ENCODE measurements around the gene IL17RD.
A peak's percentile ranks its signal among the peaks of the same experiment; 100 is the strongest.

IL17RD gene

DNA sequence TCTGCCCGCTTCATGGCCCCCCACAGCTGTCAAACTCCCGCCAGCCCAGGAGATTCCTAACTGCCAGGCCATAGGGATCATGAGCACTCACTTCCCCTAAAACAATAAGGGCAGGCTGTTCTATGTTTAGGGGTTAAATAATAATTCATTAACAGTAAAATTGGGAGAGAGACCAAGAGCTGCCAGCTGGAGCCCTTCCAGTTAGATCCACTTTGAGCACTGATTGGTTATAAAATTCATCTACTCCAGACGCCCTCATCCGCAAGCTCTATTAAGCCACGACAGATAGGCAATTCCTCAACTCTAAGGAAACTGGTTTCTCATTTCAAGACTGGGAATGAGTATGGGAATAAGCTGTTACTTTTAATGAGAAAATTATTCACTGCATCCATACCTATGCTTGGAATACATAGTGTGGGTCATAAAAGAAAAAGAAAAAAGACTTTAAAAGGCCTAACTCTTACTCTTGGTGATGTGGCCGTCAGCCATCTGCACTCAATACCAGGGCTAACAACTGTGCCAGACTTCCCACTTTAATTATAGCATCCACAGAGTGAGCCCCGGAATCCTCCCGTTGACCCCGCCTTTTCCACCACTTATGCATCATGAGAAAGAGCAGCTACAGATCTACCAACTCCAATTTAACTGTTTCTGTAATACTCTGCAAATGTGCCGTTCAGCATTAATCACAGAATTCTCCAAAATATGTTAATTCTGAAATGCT is 44.5 kb downstream of the IL17RD start:
- H3K27me3 ChIP-seq (ENCODE audit: control insufficient read depth in 1 of 2, insufficient read depth in 2 of 2, low read length in 2 of 2), result no peaks in the 10 kb centered on the region
- H3K4me1 ChIP-seq (ENCODE audit: insufficient read depth, low read length), result peaks cover 38% of the 10 kb centered on the region
- no peak overlapping the region for H3K9ac ChIP-seq (ENCODE audit: low read length)
- no peaks in the 10 kb centered on the region for H3K36me3 ChIP-seq (ENCODE audit: insufficient read depth, low read length)
- no peaks in the 10 kb centered on the region for H3K9me3 ChIP-seq (ENCODE audit: low read length)
- no peak overlapping the region for H3K4me3 ChIP-seq (ENCODE audit: low read depth in 1 of 2, low read length in 2 of 2)
- H3K27ac ChIP-seq (ENCODE audit: low read depth, low read length), result peak overlapping the region; percentile 57

GRCh38 chr3:57120040-57120439 is 45.1 kb downstream of the IL17RD start:
- H3K27ac ChIP-seq (ENCODE audit: low read depth, low read length), result peak overlapping the region; percentile 57
- no peaks in the 10 kb centered on the region for H3K36me3 ChIP-seq (ENCODE audit: insufficient read depth, low read length)
- no peak overlapping the region for H3K4me3 ChIP-seq (ENCODE audit: low read depth in 1 of 2, low read length in 2 of 2)
- peaks cover 36% of the 10 kb centered on the region for H3K4me1 ChIP-seq (ENCODE audit: insufficient read depth, low read length)
- no peaks in the 10 kb centered on the region for H3K9me3 ChIP-seq (ENCODE audit: low read length)
- no peaks in the 10 kb centered on the region for H3K27me3 ChIP-seq (ENCODE audit: control insufficient read depth in 1 of 2, insufficient read depth in 2 of 2, low read length in 2 of 2)
- H3K9ac ChIP-seq (ENCODE audit: low read length), result no peak overlapping the region

DNA sequence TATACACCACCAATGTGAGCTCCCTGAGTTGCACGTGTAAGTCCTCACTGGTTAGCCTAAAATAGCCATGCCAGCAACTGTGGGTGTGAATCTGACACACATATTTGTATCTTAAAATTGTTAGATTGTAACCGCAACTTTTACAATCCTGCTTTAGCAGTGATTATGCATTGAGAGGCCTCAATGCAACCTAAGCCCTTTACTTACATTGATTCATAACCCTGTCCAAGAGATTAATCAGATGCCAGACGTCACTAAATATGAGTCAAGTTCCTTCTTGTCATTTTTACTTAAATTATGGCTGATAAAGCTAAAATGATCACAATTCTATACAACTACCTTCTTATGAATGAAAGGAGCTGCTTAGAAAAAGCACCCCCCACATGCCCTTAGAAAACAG is 46.9 kb downstream of the IL17RD start:
- peaks cover 29% of the 10 kb centered on the region for H3K4me1 ChIP-seq (ENCODE audit: insufficient read depth, low read length)
- peaks cover 8% of the 10 kb centered on the region for H3K36me3 ChIP-seq (ENCODE audit: insufficient read depth, low read length)
- no peak overlapping the region for H3K4me3 ChIP-seq (ENCODE audit: low read depth in 1 of 2, low read length in 2 of 2)
- H3K9me3 ChIP-seq (ENCODE audit: low read length), result no peaks in the 10 kb centered on the region
- H3K9ac ChIP-seq (ENCODE audit: low read length), result no peak overlapping the region
- H3K27ac ChIP-seq (ENCODE audit: low read depth, low read length), result no peak overlapping the region
- H3K27me3 ChIP-seq (ENCODE audit: control insufficient read depth in 1 of 2, insufficient read depth in 2 of 2, low read length in 2 of 2), result no peaks in the 10 kb centered on the region

GRCh38 chr3:57116501-57116900 is 48.7 kb downstream of the IL17RD start:
- peaks cover 21% of the 10 kb centered on the region for H3K4me1 ChIP-seq (ENCODE audit: insufficient read depth, low read length)
- H3K27ac ChIP-seq (ENCODE audit: low read depth, low read length), result no peak overlapping the region
- H3K9ac ChIP-seq (ENCODE audit: low read length), result no peak overlapping the region
- H3K9me3 ChIP-seq (ENCODE audit: low read length), result no peaks in the 10 kb centered on the region
- peaks cover 13% of the 10 kb centered on the region for H3K36me3 ChIP-seq (ENCODE audit: insufficient read depth, low read length)
- H3K4me3 ChIP-seq (ENCODE audit: low read depth in 1 of 2, low read length in 2 of 2), result no peak overlapping the region
- H3K27me3 ChIP-seq (ENCODE audit: control insufficient read depth in 1 of 2, insufficient read depth in 2 of 2, low read length in 2 of 2), result no peaks in the 10 kb centered on the region

- Histone ChIP-seq H3K9me3 (ENCODE audit: low read length) (no peaks in the 10 kb centered on the region), H3K27ac (ENCODE audit: low read depth, low read length) (no peak overlapping the region), H3K36me3 (ENCODE audit: insufficient read depth, low read length) (peaks cover 34% of the 10 kb centered on the region), H3K9ac (ENCODE audit: low read length) (no peak overlapping the region), H3K27me3 (ENCODE audit: control insufficient read depth in 1 of 2, insufficient read depth in 2 of 2, low read length in 2 of 2) (no peaks in the 10 kb centered on the region), H3K4me1 (ENCODE audit: insufficient read depth, low read length) (no peaks in the 10 kb centered on the region), H3K4me3 (ENCODE audit: low read depth in 1 of 2, low read length in 2 of 2) (no peak overlapping the region)
These were observed 52.9 kb downstream of the IL17RD start for GRCh38 chr3:57112206-57112605.

DNA sequence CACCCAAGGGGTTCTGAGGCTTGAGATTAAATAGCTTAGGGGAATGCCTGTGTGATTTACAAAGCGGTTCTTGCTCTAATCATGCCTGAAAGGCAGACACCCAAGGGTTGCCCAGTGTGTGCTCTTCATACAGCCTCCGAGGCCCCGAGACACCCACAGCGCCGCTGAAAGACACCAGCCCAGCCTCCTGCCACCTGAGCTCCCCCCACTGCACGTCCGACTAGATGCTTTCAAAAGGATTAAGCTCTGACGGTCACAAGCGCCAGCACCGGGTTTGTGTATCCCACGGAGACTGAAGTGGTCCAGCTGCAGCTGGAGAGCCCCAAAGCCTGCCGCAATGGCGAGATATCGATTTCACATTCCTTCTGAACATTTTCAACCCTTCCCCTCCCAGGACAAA is 54.4 kb downstream of the IL17RD start:
- Histone ChIP-seq H3K27ac (ENCODE audit: low read depth, low read length) (no peak overlapping the region), H3K4me3 (ENCODE audit: low read depth in 1 of 2, low read length in 2 of 2) (no peak overlapping the region), H3K27me3 (ENCODE audit: control insufficient read depth in 1 of 2, insufficient read depth in 2 of 2, low read length in 2 of 2) (no peaks in the 10 kb centered on the region), H3K36me3 (ENCODE audit: insufficient read depth, low read length) (peaks cover 34% of the 10 kb centered on the region), H3K4me1 (ENCODE audit: insufficient read depth, low read length) (peaks cover 8% of the 10 kb centered on the region), H3K9me3 (ENCODE audit: low read length) (no peaks in the 10 kb centered on the region), H3K9ac (ENCODE audit: low read length) (no peak overlapping the region)

DNA sequence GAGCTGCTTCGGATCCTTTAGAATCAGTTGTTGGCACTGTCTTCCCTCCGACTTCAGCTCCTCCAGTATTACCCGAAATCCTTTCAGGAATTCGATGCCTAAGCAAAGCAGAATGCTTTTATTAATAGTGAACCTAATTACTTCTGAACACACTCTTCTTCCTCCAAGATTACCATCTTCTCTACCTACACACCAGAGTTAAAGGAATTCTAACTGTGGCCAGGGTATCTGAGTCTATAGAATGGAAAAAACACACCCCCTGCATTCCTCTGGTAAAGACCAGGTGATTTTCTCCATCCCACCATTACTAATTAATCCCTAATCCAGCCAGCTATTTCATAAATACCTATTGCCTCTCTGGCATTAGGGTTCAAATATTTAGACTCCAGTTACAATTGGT is 54.9 kb downstream of the IL17RD start:
- H3K9me3 ChIP-seq (ENCODE audit: low read length), result no peaks in the 10 kb centered on the region
- H3K4me3 ChIP-seq (ENCODE audit: low read depth in 1 of 2, low read length in 2 of 2), result no peak overlapping the region
- H3K27ac ChIP-seq (ENCODE audit: low read depth, low read length), result no peak overlapping the region

DNA sequence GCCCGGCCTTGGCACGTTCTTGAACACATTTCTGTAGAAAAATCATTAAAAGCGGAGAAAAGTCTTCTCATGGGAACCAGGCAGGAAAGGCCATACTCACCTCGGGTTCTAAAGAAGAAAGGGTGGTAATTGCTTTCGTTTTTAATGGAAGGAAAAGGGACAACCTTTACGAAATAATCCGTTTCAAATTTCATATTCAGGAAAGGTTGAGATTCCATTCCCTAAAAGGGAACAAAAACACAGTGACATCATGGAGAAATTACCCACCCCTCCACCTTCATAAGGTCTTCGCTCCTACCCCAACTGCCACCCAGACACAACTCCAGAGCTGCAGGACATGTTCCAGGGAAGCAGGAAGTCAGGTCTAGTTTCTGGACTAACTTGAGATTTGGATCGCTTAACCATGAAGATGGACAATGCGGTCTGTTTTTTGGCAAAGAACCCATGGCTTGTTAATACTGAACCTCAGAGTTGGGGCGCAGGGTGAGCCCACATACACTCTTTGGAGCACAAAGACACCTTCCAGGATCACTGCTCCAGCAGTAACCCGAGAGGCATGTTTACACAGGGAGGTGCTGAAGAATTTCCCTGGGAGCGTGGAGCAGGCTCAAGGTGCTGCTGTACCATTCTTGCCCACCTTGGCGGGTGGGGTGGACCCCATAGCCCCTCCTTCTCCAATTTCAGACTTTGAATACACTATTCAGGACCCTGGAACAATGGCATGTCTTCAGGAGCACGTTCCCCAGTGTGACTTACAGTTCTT is 55.5 kb downstream of the IL17RD start:
- Histone ChIP-seq H3K4me1 (ENCODE audit: insufficient read depth, low read length) (peaks cover 8% of the 10 kb centered on the region), H3K27me3 (ENCODE audit: control insufficient read depth in 1 of 2, insufficient read depth in 2 of 2, low read length in 2 of 2) (no peaks in the 10 kb centered on the region), H3K9me3 (ENCODE audit: low read length) (no peaks in the 10 kb centered on the region), H3K36me3 (ENCODE audit: insufficient read depth, low read length) (peaks cover 38% of the 10 kb centered on the region), H3K4me3 (ENCODE audit: low read depth in 1 of 2, low read length in 2 of 2) (no peak overlapping the region), H3K9ac (ENCODE audit: low read length) (no peak overlapping the region), H3K27ac (ENCODE audit: low read depth, low read length) (no peak overlapping the region)

More for the DNA sequence above, 54.9 kb downstream of the IL17RD start:
- Histone ChIP-seq H3K4me1 (ENCODE audit: insufficient read depth, low read length) (peaks cover 8% of the 10 kb centered on the region), H3K9ac (ENCODE audit: low read length) (no peak overlapping the region), H3K36me3 (ENCODE audit: insufficient read depth, low read length) (peaks cover 34% of the 10 kb centered on the region), H3K27me3 (ENCODE audit: control insufficient read depth in 1 of 2, insufficient read depth in 2 of 2, low read length in 2 of 2) (no peaks in the 10 kb centered on the region)

GRCh38 chr3:57108684-57109083 is 56.5 kb downstream of the IL17RD start:
- no peaks in the 10 kb centered on the region for H3K9me3 ChIP-seq (ENCODE audit: low read length)
- H3K27ac ChIP-seq (ENCODE audit: low read depth, low read length), result no peak overlapping the region
- peaks cover 35% of the 10 kb centered on the region for H3K36me3 ChIP-seq (ENCODE audit: insufficient read depth, low read length)
- peaks cover 8% of the 10 kb centered on the region for H3K4me1 ChIP-seq (ENCODE audit: insufficient read depth, low read length)
- no peaks in the 10 kb centered on the region for H3K27me3 ChIP-seq (ENCODE audit: control insufficient read depth in 1 of 2, insufficient read depth in 2 of 2, low read length in 2 of 2)
- no peak overlapping the region for H3K4me3 ChIP-seq (ENCODE audit: low read depth in 1 of 2, low read length in 2 of 2)
- no peak overlapping the region for H3K9ac ChIP-seq (ENCODE audit: low read length)

DNA sequence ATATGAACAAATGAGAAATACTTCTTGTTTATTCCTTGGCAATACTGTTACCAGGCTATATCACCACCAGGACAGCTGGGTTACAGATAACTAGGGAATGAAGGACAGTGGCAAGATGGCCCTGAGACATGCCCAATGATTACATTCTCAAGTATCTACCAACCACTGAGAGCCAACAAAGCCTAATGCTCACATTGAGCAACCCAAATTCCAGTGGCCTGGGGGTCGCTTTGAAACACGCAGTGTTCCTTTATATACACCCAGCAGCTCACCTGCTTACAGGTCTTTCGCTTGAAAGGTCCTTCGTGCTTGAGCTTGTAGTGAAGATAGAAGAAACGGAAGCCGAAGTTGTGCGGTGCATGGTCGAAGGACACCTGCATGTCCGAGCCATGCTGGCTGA is 59.6 kb downstream of the IL17RD start:
- no peaks in the 10 kb centered on the region for H3K9me3 ChIP-seq (ENCODE audit: low read length)
- peaks cover 45% of the 10 kb centered on the region for H3K36me3 ChIP-seq (ENCODE audit: insufficient read depth, low read length)
- no peak overlapping the region for H3K9ac ChIP-seq (ENCODE audit: low read length)
- H3K27ac ChIP-seq (ENCODE audit: low read depth, low read length), result no peak overlapping the region
- no peak overlapping the region for H3K4me3 ChIP-seq (ENCODE audit: low read depth in 1 of 2, low read length in 2 of 2)
- peaks cover 8% of the 10 kb centered on the region for H3K4me1 ChIP-seq (ENCODE audit: insufficient read depth, low read length)
- H3K27me3 ChIP-seq (ENCODE audit: control insufficient read depth in 1 of 2, insufficient read depth in 2 of 2, low read length in 2 of 2), result no peaks in the 10 kb centered on the region

GRCh38 chr3:57100046-57100695 is 65.0 kb downstream of the IL17RD start:
- peaks cover 39% of the 10 kb centered on the region for H3K36me3 ChIP-seq (ENCODE audit: insufficient read depth, low read length)
- no peak overlapping the region for H3K27ac ChIP-seq (ENCODE audit: low read depth, low read length)
- H3K4me1 ChIP-seq (ENCODE audit: insufficient read depth, low read length), result peaks cover 4% of the 10 kb centered on the region
- H3K9ac ChIP-seq (ENCODE audit: low read length), result no peak overlapping the region
- H3K27me3 ChIP-seq (ENCODE audit: control insufficient read depth in 1 of 2, insufficient read depth in 2 of 2, low read length in 2 of 2), result no peaks in the 10 kb centered on the region
- H3K4me3 ChIP-seq (ENCODE audit: low read depth in 1 of 2, low read length in 2 of 2), result no peak overlapping the region
- H3K9me3 ChIP-seq (ENCODE audit: low read length), result no peaks in the 10 kb centered on the region
